H1 (cell line): Measurements from ENCODE around the gene ANKRD34B. TPM values are rescaled to one million over a fixed set of nuclear protein-coding genes. Genes with fewer than 3 reads are reported as not detected.
A peak's percentile ranks its signal among the peaks of the same experiment; 100 is the strongest.

Experiments used
- CTCF ChIA-PET: fragments of 300-600 bp; sonication (Branson Sonifier 250); formaldehyde crosslinking; loops from one replicate; lab custom pipeline; 2021; ENCODE audit not compliant: partially characterized antibody; lab: Charles Lee
- POLR2A ChIA-PET: fragments of 300-600 bp; sonication (Branson Sonifier 250); formaldehyde crosslinking; loops from one replicate; lab custom pipeline; 2021; ENCODE audit warnings: inconsistent platforms; ENCODE audit not compliant: partially characterized antibody; lab: Charles Lee
- DNase-seq, 2 experiments: peaks; one replicate each; pipeline versions ENCODE4 v3.0.0 to v3.0.0-alpha.2; 2010 to 2022; ENCODE audit warnings: low spot score in 2 of 2, low read depth in 1 of 2, mixed read lengths in 1 of 2
- FAIRE-seq: peaks from 2 replicates; lab custom pipeline; 2011; peaks lifted over from hg19 to GRCh38; lab: Jason Lieb, UNC
- H2AFZ ChIP-seq: 2 replicates; pipeline ENCODE4 v1.8.1; 2012; ENCODE audit warnings: low read length, inconsistent platforms
- H2AK5ac ChIP-seq: 2 replicates; pipeline ENCODE4 v1.6.1; 2013; ENCODE audit warnings: low read depth, low read length
- H2BK120ac ChIP-seq: replicated peaks from 2 replicates; pipeline ENCODE3; 2013; ENCODE audit warnings: low read depth, low read length, inconsistent platforms
- H2BK12ac ChIP-seq: 2 replicates; pipeline ENCODE4 v1.6.1; 2013; ENCODE audit warnings: low read depth, low read length
- H2BK15ac ChIP-seq: 2 replicates; pipeline ENCODE4 v1.6.1; 2013; ENCODE audit warnings: low read length
- H2BK20ac ChIP-seq: 2 replicates; pipeline ENCODE4 v1.6.1; 2013; ENCODE audit warnings: low read length
- H2BK5ac ChIP-seq: 2 replicates; pipeline ENCODE4 v1.6.1; 2013; ENCODE audit warnings: low read depth, low read length
- H3K14ac ChIP-seq: 2 replicates; pipeline ENCODE4 v1.6.1; 2013; ENCODE audit warnings: inconsistent platforms; ENCODE audit not compliant: insufficient read length
- H3K18ac ChIP-seq: 2 replicates; pipeline ENCODE4 v1.6.1; 2013; ENCODE audit warnings: low read length; ENCODE audit errors: extremely low read depth
- H3K23ac ChIP-seq: 2 replicates; pipeline ENCODE4 v1.6.1; 2013; ENCODE audit warnings: inconsistent platforms; ENCODE audit not compliant: insufficient read length
- H3K23me2 ChIP-seq: 2 replicates; pipeline ENCODE4 v1.6.1; 2013; ENCODE audit warnings: low read depth, low read length
- H3K27ac ChIP-seq: 2 replicates; pipeline ENCODE4 v1.6.1; 2011; ENCODE audit warnings: low read depth, low read length, inconsistent platforms
- H3K27me3 ChIP-seq, 4 experiments: replicated peaks in 1 of 4; 1 replicate in 1 of 4; 2 replicates in 3 of 4; pipeline versions ENCODE4 v1.6.1 to v1.8.1; 2011 to 2013; ENCODE audit warnings: low read length in 3 of 4, mild to moderate bottlenecking in 3 of 4, inconsistent platforms in 2 of 4, mixed read lengths in 2 of 4, moderate library complexity in 1 of 4; ENCODE audit not compliant: control insufficient read depth in 3 of 4, insufficient read depth in 3 of 4; ENCODE audit errors: extremely low read depth in 1 of 4
- H3K36me3 ChIP-seq, 4 experiments: 2 replicates each; pipeline versions ENCODE4 v1.6.1 to v1.8.1; 2011 to 2013; ENCODE audit warnings: mild to moderate bottlenecking in 4 of 4, low read length in 3 of 4, moderate library complexity in 2 of 4, control low read depth in 1 of 4, inconsistent platforms in 1 of 4; ENCODE audit not compliant: insufficient read depth in 4 of 4, control insufficient read depth in 2 of 4
- H3K4ac ChIP-seq: replicated peaks from 2 replicates; pipeline ENCODE3; 2013; ENCODE audit warnings: low read length, low read depth, mixed read lengths, inconsistent platforms; ENCODE audit not compliant: insufficient read length
- H3K4me1 ChIP-seq, 4 experiments: replicated peaks in 1 of 4; 1 replicate in 1 of 4; 2 replicates in 3 of 4; pipeline versions ENCODE4 v1.6.1 to v1.8.1; 2011 to 2013; ENCODE audit warnings: low read length in 3 of 4, inconsistent platforms in 2 of 4, mixed read lengths in 1 of 4; ENCODE audit not compliant: insufficient read depth in 4 of 4, control insufficient read depth in 3 of 4
- H3K4me2 ChIP-seq, 2 experiments: 2 replicates each; pipeline versions ENCODE4 v1.6.1 to v1.8.1; 2011 to 2013; ENCODE audit warnings: low read depth in 2 of 2, low read length in 2 of 2, control low read depth in 1 of 2, inconsistent platforms in 1 of 2, mild to moderate bottlenecking in 1 of 2; ENCODE audit not compliant: insufficient read depth in 1 of 2
- H3K4me3 ChIP-seq, 4 experiments: fragments of 200-600, 300-600 bp in 1 of 4; sonication (generic), shearing (Covaris generic), sonication (Bioruptor Twin) in 1 of 4; 2 replicates each; pipeline versions ENCODE4 v1.5.1 to v1.8.1; 2011 to 2016; ENCODE audit warnings: low read length in 4 of 4, low read depth in 3 of 4, control low read depth in 2 of 4, inconsistent platforms in 2 of 4, mild to moderate bottlenecking in 2 of 4, mixed read lengths in 1 of 4, moderate library complexity in 1 of 4; ENCODE audit not compliant: insufficient read depth in 2 of 4; ENCODE audit errors: extremely low read depth in 1 of 4
- H3K56ac ChIP-seq: replicated peaks from 2 replicates; pipeline ENCODE3; 2013; ENCODE audit warnings: low read depth, mild to moderate bottlenecking, mixed read lengths, low read length, inconsistent platforms; ENCODE audit not compliant: insufficient read length
- H3K79me1 ChIP-seq: 2 replicates; pipeline ENCODE4 v1.6.1; 2013; ENCODE audit warnings: low read depth, low read length, control low read depth
- H3K79me2 ChIP-seq, 2 experiments: 2 replicates each; pipeline versions ENCODE4 v1.6.1 to v1.8.1; 2012 to 2013; ENCODE audit warnings: low read length in 2 of 2, mild to moderate bottlenecking in 2 of 2, inconsistent platforms in 1 of 2; ENCODE audit not compliant: insufficient read depth in 2 of 2, control insufficient read depth in 1 of 2
- H3K9ac ChIP-seq, 4 experiments: replicated peaks in 1 of 4; 1 replicate in 1 of 4; 2 replicates in 3 of 4; pipeline versions ENCODE4 v1.6.1 to v1.8.1; 2011 to 2013; ENCODE audit warnings: low read depth in 3 of 4, low read length in 3 of 4, control low read depth in 2 of 4, mild to moderate bottlenecking in 2 of 4, moderate library complexity in 2 of 4, inconsistent platforms in 1 of 4; ENCODE audit errors: extremely low read depth in 1 of 4
- H3K9me3 ChIP-seq, 2 experiments: 2 replicates each; pipeline versions ENCODE4 v1.6.1 to v1.8.1; 2012 to 2013; ENCODE audit warnings: mild to moderate bottlenecking in 2 of 2, moderate library complexity in 2 of 2, control low read depth in 1 of 2, inconsistent platforms in 1 of 2, low read depth in 1 of 2, low read length in 1 of 2, mixed read lengths in 1 of 2; ENCODE audit not compliant: insufficient read depth in 2 of 2
- H4K20me1 ChIP-seq, 2 experiments: replicated peaks in 1 of 2; 2 replicates each; pipeline versions ENCODE3 to v1.8.1; 2011 to 2013; ENCODE audit warnings: inconsistent platforms in 2 of 2, low read length in 2 of 2, mild to moderate bottlenecking in 1 of 2; ENCODE audit not compliant: insufficient read depth in 2 of 2, control insufficient read depth in 1 of 2
- H4K5ac ChIP-seq: 2 replicates; pipeline ENCODE4 v1.6.1; 2013; ENCODE audit warnings: low read length, low read depth, mixed read lengths, inconsistent platforms; ENCODE audit not compliant: insufficient read length
- H4K8ac ChIP-seq: 2 replicates; pipeline ENCODE4 v1.8.0; 2013; ENCODE audit warnings: mild to moderate bottlenecking, moderate library complexity, low read length, inconsistent platforms; ENCODE audit not compliant: insufficient read depth; ENCODE audit errors: extremely low read depth
- H4K91ac ChIP-seq: replicated peaks from 2 replicates; pipeline ENCODE3; 2013; ENCODE audit warnings: low read length, mixed read lengths, inconsistent platforms; ENCODE audit not compliant: insufficient read length
- JUN ChIP-seq: IDR thresholded peaks from 2 replicates; pipeline ENCODE4 v1.6.1; 2011; ENCODE audit warnings: low read depth, mild to moderate bottlenecking, improper control_type of control experiment, low read length
- KDM5A ChIP-seq: fragments of 200-600 bp; IDR thresholded peaks from 2 replicates; pipeline ENCODE4 v1.7.1; 2012; ENCODE audit warnings: mild to moderate bottlenecking, low read length, inconsistent platforms, mixed read lengths
- MAX ChIP-seq: IDR thresholded peaks from 2 replicates; pipeline ENCODE4 v1.6.1; 2012; ENCODE audit warnings: inconsistent platforms
- SIX5 ChIP-seq: IDR thresholded peaks from 2 replicates; pipeline ENCODE4 v1.6.1; 2011; ENCODE audit warnings: mild to moderate bottlenecking, low read depth, low read length
- TEAD4 ChIP-seq: IDR thresholded peaks from 2 replicates; pipeline ENCODE4 v1.6.1; 2012; ENCODE audit warnings: low read depth, low read length, inconsistent platforms, mixed read lengths
- WGBS, 2 experiments: shearing (Covaris generic) in 1 of 2; methylation state at CpG; one replicate each; pipeline versions ENCODE4 v1.1.6 to v1.1.7; 2013 to 2015; ENCODE audit warnings: low lambda C conversion rate in 2 of 2, mixed read lengths in 2 of 2, inconsistent platforms in 1 of 2, low coverage in 1 of 2, missing lambda C conversion rate in 1 of 2; ENCODE audit not compliant: insufficient replicate concordance in 2 of 2, insufficient coverage in 1 of 2, insufficient read length in 1 of 2; ENCODE audit errors: extremely low coverage in 1 of 2, missing lambda C conversion rate in 1 of 2; 5-methylcytosine and 5-hydroxymethylcytosine counted together
- polyA plus RNA-seq, 7 experiments: library from polyadenylated mRNA; depleted of rRNA in 3 of 7; stranded (reverse) in 5 of 7; unstranded in 2 of 7; fragments of >200 nt in 5 of 7; fragments of 200-250 nt in 2 of 7; gene quantifications; 1 replicate in 5 of 7; 2 replicates in 1 of 7; 4 replicates in 1 of 7; pipeline versions ENCODE4 v1.2.1 to v1.2.3, GENCODE V29; 2011 to 2013; ENCODE audit warnings: missing spikeins in 2 of 7, mixed read lengths in 2 of 7
- total RNA-seq: library from RNA; stranded (reverse); fragmentation: NEBNext Ultra II Directional; extraction: Animal tissue kit (Norgen Biotek cat#: 25700); gene quantifications from 2 replicates; pipeline ENCODE4 v1.2.1, GENCODE V29; 2021

ANKRD34B gene
- total and polyA plus RNA-seq, 2 of the 8 experiments (the other 6 are each of a cell fraction or from before 2014, with no cell fraction given): 1.5 to 6.3 TPM

DNA sequence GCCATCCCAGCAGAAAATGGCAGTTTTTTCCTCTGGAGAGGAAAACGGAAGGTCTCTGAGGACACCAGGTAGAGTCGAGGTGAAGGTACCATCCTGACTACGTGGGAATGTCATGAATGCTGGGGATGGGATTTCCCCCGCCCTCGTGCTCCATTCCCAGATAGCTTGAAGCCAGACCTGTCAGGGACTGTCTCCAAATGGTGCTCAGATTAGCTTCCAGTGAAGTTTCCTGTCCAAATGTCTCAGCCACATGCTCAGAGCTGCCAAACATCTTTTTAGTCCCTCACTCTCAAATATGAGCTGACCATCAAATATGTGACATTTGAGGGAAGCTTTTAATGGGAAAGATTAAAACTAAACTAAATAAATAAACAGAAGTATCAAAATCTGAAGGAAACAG lies 7.6 kb upstream of the ANKRD34B start:
- FAIRE-seq: no peak
- H4K91ac ChIP-seq: no peak overlapping the region
- H2AK5ac ChIP-seq: no peak overlapping the region
- no peaks in the 10 kb centered on the region for H3K79me2 ChIP-seq
- no peaks in the 10 kb centered on the region for H3K79me1 ChIP-seq
- H2BK5ac ChIP-seq: no peak overlapping the region
- ChIA-PET CTCF (interaction anchor here (1.2 kb wide), 1 partner anchor 11 kb away, joined by 3 read pairs; no protein-coding TSS in a partner anchor), POLR2A (interaction anchor here (0.7 to 1.5 kb wide), 3 partner anchors 15 to 381 kb away, joined by 3 to 4 read pairs (median 3); no protein-coding TSS in a partner anchor)
- no peaks in the 10 kb centered on the region for H4K20me1 ChIP-seq
- no peak overlapping the region; the same call in 1 of the 2 replicates for H2AFZ ChIP-seq
- no peak overlapping the region for H3K4me2 ChIP-seq
- no peak overlapping the region for H2BK20ac ChIP-seq
- no peak overlapping the region for H3K18ac ChIP-seq
- H3K4me1 ChIP-seq: no peaks in the 10 kb centered on the region
- H4K8ac ChIP-seq: no peak overlapping the region
- H3K23ac ChIP-seq: no peak overlapping the region
- H3K4me3 ChIP-seq: no peak overlapping the region
- TF ChIP-seq SIX5: no peak
- TF ChIP-seq KDM5A: no peak
- no peak for TF ChIP-seq JUN
- TF ChIP-seq TEAD4: peak; percentile 49; the same call in 1 of the 2 replicates
- 0 out of 2 replicates have a peak, but pooled peaks have one; percentile 15 for TF ChIP-seq MAX
- H2BK12ac ChIP-seq: no peak overlapping the region
- no peak for DNase-seq
- H2BK15ac ChIP-seq: no peak overlapping the region
- no peak overlapping the region for H4K5ac ChIP-seq
- no peak overlapping the region for H3K27ac ChIP-seq
- H3K23me2 ChIP-seq: no peaks in the 10 kb centered on the region
- H3K4ac ChIP-seq: no peak overlapping the region
- H2BK120ac ChIP-seq: no peak overlapping the region
- H3K9ac ChIP-seq: no peak overlapping the region
- H3K27me3 ChIP-seq: peaks cover 0 to 2% (median 0%) of the 10 kb centered on the region in 4 experiments; a peak in 1 of 7 replicates
- no peak overlapping the region for H3K56ac ChIP-seq
- no peaks in the 10 kb centered on the region for H3K36me3 ChIP-seq
- no peak overlapping the region for H3K14ac ChIP-seq
- WGBS, 2 experiments: 77% methylated on average over 5 of the region's 5 CpGs; no CpG with 5 or more reads in 1 of the 2 experiments
- H3K9me3 ChIP-seq: no peaks in the 10 kb centered on the region
